GM11168 (cell line): ENCODE data around the gene KCNQ4.

Experiments used
- in situ Hi-C: fragments of 300-500 bp; cut with MboI; formaldehyde crosslinking; loops from one replicate; pipeline ENCODE4 v1.12.0; 2022; ENCODE audit warnings: low sequenced_read_pairs; ENCODE audit not compliant: unreplicated experiment

Gene KCNQ4

DNA sequence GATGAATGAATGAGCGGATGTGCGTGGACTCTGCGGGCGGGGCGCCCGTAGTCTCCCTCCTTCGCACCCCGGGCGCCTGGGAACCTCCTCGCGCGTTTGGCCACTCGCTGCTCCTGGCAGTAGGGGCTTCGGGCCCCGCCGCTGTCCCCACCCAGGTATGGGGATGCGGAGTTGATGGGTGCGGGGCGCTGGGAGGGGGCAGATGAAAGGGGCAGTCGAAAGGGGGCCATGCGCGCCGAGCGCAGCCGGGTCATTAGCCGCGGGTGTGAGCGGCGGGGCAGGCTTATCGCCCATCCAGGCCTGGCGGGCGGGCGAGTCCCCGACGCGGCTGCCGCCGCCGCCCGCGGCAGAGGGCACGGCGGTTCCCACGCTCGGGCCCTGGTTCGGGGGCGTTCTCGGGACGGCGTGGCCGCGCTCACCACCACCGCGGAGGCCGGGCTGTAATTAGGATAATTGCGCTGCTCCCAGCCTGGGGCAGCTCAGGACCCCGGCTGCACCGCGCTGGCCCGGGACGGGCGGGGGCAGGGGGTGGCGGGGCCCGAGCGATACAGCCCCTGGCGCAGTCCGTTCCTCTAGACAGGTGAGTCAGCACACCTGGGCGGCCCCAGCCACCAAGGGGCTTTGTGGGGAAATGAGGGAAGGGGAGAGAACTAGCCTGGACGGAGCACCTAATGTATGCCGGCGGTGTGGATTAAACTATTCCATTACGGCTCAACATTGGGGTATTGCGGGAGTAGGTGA is 100.6 kb downstream of the KCNQ4 start:
- in situ Hi-C loops: no loop called here

DNA sequence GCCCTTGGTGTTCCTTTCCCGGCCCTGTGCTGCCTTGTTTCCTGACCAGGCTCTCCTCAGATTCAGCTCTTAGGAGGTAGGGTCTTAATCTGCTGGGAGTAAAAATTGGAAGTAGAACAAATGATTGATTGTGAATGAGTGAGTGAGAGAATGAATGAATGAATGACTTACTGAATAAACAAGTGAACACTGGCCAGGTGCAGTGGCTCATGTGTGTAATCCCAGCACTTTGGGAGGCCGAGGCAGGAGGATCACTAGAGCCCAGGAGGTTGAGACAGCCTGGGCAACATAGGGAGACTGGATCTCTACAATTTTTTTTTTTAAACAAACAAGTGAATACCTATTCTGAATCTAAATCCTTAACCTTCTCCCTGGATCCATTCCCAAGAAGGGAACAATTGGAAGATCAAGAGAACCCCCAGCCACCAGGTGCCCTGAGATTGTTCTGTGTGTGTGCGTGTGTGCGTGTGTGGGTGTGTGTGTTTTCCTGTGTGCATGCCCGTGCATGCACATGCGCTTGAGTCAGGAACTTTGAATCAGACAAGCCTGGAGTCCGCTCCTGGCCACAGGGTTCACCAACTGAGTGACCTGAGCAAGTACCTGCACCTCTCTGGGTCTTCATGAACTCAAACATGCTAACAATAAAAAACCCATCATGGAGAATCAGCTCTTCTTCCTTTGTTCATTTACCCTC is 102.9 kb downstream of the KCNQ4 start:
- in situ Hi-C loops: no loop called here

DNA sequence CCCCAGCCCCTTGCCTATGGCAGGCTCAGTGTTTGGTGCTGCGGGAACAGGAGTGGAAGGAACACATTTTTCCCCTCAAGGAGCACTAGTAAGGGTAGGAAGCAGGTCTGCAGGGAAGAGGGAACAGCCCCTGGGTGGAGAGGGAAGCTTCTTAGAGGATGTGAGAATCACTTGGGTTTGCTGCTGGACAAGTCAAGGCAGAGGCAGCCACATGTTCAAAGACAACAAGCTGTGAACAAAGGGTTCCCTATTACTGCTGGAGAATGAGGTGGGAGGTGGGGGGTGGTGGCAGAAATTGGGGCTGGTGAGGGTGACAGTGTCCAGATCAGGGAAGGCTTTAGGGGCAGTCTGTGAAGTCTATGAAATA is 103.4 kb downstream of the KCNQ4 start:
- in situ Hi-C loops: no loop called here

DNA sequence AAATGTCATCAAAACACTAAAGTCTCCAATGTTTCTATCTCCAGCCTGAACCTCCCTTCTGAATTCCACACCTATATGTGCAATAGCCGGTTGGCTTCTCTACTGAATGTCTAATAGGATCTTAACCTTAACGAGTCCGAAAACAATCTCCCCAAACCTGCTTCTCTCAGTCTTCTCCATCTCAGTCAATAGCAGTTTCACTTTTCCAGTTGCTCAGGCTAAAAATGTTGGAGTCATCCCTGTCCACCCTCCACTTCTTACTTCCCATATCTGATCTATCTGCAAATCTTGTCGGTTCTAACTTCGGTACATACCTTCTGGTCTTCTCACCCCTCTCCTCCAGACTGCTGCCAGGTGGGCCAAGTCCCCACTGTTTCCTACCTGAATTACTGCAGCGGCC is 104.1 kb downstream of the KCNQ4 start:
- in situ Hi-C loops: no loop called here
